Measurements from ENCODE around the gene SPATS1. TPM values are rescaled to one million over a fixed set of nuclear protein-coding genes. Genes with fewer than 3 reads are reported as not detected.

Gene SPATS1
- total RNA-seq, 4 donors from 2014 or later = not detected

DNA sequence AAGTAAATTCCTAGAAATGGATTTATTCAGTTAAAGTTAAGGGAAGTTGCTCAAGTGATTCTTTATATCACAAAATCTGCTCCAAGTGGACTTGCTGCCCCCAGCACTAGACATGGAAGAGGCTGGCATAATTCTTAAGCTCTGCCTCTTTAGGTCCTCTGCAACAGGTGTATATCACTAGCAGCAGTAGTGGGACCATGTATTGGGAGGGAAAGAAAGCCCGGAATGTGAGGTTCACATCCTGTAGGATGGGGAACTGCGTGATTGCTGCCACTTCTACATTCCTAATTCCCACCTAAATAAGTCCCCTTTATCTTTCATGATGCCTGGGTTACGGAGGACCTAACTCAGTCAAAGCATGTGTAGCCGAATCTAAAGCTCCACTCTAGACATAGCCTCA lies 13.2 kb downstream of the SPATS1 start:
- TF ChIP-seq POLR2AphosphoS5 (IDR thresholded peaks at IDR 0.05) = no peak
- TF ChIP-seq EP300 (IDR thresholded peaks at IDR 0.05) = no peak
- H3K27me3 ChIP-seq = peaks cover 4% of the 10 kb centered on the region
- H3K27ac ChIP-seq = no peak overlapping the region
- 61% methylated on average over 4 of the region's 4 CpGs for whole genome bisulfite sequencing
- no peaks in the 10 kb centered on the region for H3K4me1 ChIP-seq
- no peak for DNase-seq (ENCODE audit: low spot score in 2 of 2)
- H3K4me3 ChIP-seq = no peak overlapping the region
- H3K36me3 ChIP-seq = no peaks in the 10 kb centered on the region
- no peaks in the 10 kb centered on the region for H3K9me3 ChIP-seq

- Histone ChIP-seq H3K36me3 (no peaks in the 10 kb centered on the region), H3K9me3 (no peaks in the 10 kb centered on the region), H3K4me1 (no peaks in the 10 kb centered on the region), H3K27ac (no peak overlapping the region), H3K4me3 (no peak overlapping the region), H3K27me3 (peaks cover 4% of the 10 kb centered on the region)
- TF ChIP-seq POLR2AphosphoS5 (IDR thresholded peaks at IDR 0.05) = no peak
- TF ChIP-seq EP300 (IDR thresholded peaks at IDR 0.05) = no peak
- TF ChIP-seq, protein P1, sequence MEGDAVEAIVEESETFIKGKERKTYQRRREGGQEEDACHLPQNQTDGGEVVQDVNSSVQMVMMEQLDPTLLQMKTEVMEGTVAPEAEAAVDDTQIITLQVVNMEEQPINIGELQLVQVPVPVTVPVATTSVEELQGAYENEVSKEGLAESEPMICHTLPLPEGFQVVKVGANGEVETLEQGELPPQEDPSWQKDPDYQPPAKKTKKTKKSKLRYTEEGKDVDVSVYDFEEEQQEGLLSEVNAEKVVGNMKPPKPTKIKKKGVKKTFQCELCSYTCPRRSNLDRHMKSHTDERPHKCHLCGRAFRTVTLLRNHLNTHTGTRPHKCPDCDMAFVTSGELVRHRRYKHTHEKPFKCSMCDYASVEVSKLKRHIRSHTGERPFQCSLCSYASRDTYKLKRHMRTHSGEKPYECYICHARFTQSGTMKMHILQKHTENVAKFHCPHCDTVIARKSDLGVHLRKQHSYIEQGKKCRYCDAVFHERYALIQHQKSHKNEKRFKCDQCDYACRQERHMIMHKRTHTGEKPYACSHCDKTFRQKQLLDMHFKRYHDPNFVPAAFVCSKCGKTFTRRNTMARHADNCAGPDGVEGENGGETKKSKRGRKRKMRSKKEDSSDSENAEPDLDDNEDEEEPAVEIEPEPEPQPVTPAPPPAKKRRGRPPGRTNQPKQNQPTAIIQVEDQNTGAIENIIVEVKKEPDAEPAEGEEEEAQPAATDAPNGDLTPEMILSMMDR (IDR thresholded peaks at IDR 0.05) = no peak
- no peak for TF ChIP-seq POLR2A (IDR thresholded peaks at IDR 0.05)
- DNase-seq (ENCODE audit: low spot score in 2 of 2) = no peak
- 88% methylated on average over 1 of the region's 1 CpG for WGBS
These were observed 14.0 kb downstream of the SPATS1 start for GRCh38 chr6:44356487-44356886.

DNA sequence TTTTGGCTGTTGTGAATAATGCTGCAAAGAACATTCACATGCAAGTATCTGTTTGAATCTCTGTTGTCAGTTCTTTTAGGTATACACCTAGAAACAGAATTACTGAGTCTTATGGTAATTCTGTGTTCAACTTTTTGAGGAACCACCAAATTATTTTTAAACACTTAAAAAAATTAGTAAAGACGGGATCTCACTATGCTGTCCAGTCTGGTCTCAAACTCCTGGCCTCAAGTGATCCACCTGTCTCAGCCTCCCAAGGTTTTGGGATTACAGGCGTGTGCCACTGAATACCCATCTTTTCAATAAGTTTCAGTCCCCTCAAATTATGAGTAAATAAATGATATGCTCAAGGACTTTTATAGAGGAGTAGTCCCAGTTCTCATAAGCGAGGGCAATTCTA lies 17.5 kb downstream of the SPATS1 start:
- no peaks in the 10 kb centered on the region for H3K4me1 ChIP-seq
- no peak overlapping the region for H3K27ac ChIP-seq
- no peaks in the 10 kb centered on the region for H3K36me3 ChIP-seq
- no peaks in the 10 kb centered on the region for H3K9me3 ChIP-seq
- TF ChIP-seq, protein P1 (IDR thresholded peaks at IDR 0.05) = no peak
- no peak for TF ChIP-seq POLR2AphosphoS5 (IDR thresholded peaks at IDR 0.05)
- 79% methylated on average over 3 of the region's 3 CpGs for WGBS
- no peak for DNase-seq (ENCODE audit: low spot score in 2 of 2)
- peaks cover 4% of the 10 kb centered on the region for H3K27me3 ChIP-seq
- H3K4me3 ChIP-seq = no peak overlapping the region

DNA sequence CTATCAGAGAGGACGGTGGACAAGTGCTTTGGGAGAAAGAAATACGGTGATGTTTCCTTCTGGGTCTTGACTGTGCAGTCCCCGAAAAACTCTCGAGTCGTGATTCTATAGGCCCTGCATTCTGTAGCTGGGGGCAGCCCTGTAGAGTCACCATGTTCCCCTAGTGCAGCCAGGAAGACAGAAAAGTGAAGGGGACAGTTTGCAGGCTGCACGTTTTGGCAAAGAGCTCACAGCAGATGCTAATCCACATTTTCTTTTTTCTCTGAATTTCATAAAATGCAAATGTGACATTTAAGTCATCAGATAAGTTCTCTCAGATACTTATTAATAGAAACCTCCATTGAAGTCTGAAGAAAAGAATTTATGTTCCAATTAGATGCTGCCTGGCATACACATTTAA lies 19.5 kb downstream of the SPATS1 start:
- WGBS = 79% methylated on average over 6 of the region's 6 CpGs
- no peak for DNase-seq (ENCODE audit: low spot score in 2 of 2)
- Histone ChIP-seq H3K4me1 (no peaks in the 10 kb centered on the region), H3K36me3 (no peaks in the 10 kb centered on the region), H3K27me3 (no peaks in the 10 kb centered on the region), H3K27ac (no peak overlapping the region), H3K4me3 (no peak overlapping the region), H3K9me3 (no peaks in the 10 kb centered on the region)
- TF ChIP-seq POLR2A (IDR thresholded peaks at IDR 0.05) (no peak), POLR2AphosphoS5 (IDR thresholded peaks at IDR 0.05) (no peak)

DNA sequence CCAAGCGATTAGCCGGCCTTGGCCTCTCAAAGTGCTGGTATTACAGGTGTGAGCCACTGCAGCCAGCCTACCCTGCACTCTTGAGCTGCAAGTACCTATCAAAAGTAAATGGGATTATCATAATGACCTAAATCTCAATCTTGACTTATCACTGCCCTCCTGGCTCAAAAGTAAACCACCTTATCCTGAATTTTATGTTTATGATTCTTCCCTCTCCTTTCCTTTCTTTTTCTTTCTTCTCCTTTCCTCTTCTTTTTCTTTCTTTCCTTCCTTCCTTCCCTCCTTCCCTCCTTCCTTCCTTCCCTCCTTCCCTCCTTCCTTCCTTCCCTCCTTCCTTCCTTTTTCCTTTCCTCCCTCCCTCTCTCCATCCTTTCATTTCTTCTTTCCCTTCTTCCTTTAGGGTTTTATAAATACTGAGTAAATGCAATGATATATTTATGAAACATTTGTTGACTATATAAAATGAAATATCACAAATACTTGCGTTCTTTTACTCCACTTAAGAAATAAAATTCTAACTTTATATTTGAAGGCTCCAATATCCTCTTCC lies 21.0 kb downstream of the SPATS1 start:
- H3K36me3 ChIP-seq = no peaks in the 10 kb centered on the region
- H3K4me3 ChIP-seq = no peak overlapping the region
- no peaks in the 10 kb centered on the region for H3K9me3 ChIP-seq
- no peaks in the 10 kb centered on the region for H3K27me3 ChIP-seq
- TF ChIP-seq POLR2AphosphoS5 (IDR thresholded peaks at IDR 0.05) (no peak), EP300 (IDR thresholded peaks at IDR 0.05) (no peak), POLR2A (IDR thresholded peaks at IDR 0.05) (no peak)
- TF ChIP-seq, protein P1 (IDR thresholded peaks at IDR 0.05) = no peak
- WGBS = 98% methylated on average over 3 of the region's 3 CpGs
- no peak for DNase-seq (ENCODE audit: low spot score in 2 of 2)
- H3K27ac ChIP-seq = no peak overlapping the region
- H3K4me1 ChIP-seq = no peaks in the 10 kb centered on the region

DNA sequence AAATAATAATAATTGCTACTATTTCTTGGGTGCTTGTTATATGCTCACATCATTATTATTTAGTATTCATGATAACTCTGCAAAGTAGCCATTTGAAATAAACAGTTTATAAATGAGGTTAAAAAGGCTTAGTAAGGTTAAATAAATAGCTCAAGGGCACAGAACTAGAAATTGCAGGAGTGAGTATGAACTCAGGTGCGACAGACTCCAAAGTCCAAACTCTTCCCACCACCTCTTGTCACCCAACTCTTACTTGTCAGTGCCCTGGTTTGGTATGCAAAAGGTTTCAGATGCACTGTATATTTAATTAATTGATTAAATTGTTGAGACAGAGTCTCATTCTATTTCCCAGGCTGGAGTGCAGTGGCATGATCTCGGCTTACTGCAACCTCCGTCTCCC lies 24.3 kb downstream of the SPATS1 start:
- WGBS = 87% methylated on average over 3 of the region's 3 CpGs
- H3K9me3 ChIP-seq = no peaks in the 10 kb centered on the region
- no peak for DNase-seq (ENCODE audit: low spot score in 2 of 2)
- TF ChIP-seq, protein P1 (IDR thresholded peaks at IDR 0.05) = no peak
- no peak for TF ChIP-seq EP300 (IDR thresholded peaks at IDR 0.05)
- TF ChIP-seq POLR2AphosphoS5 (IDR thresholded peaks at IDR 0.05) = no peak
- no peak for TF ChIP-seq POLR2A (IDR thresholded peaks at IDR 0.05)
- H3K4me3 ChIP-seq = no peak overlapping the region
- no peaks in the 10 kb centered on the region for H3K36me3 ChIP-seq
- no peak overlapping the region for H3K27ac ChIP-seq
- no peaks in the 10 kb centered on the region for H3K4me1 ChIP-seq
- H3K27me3 ChIP-seq = no peaks in the 10 kb centered on the region

All from suprapubic skin (tissue), 4 donors.